H1 (cell line): ENCODE measurements around the gene CFAP92. TPM values are rescaled to one million over a fixed set of nuclear protein-coding genes. Genes with fewer than 3 reads are reported as not detected.

Source experiments
- CTCF ChIA-PET: fragments of 300-600 bp; sonication (Branson Sonifier 250); formaldehyde crosslinking; loops from one replicate; lab custom pipeline; 2021; ENCODE audit not compliant: partially characterized antibody; lab: Charles Lee
- POLR2A ChIA-PET: fragments of 300-600 bp; sonication (Branson Sonifier 250); formaldehyde crosslinking; loops from one replicate; lab custom pipeline; 2021; ENCODE audit warnings: inconsistent platforms; ENCODE audit not compliant: partially characterized antibody; lab: Charles Lee
- DNase-seq, 2 experiments: peaks; one replicate each; pipeline versions ENCODE4 v3.0.0 to v3.0.0-alpha.2; 2010 to 2022; ENCODE audit warnings: low spot score in 2 of 2, low read depth in 1 of 2, mixed read lengths in 1 of 2
- FAIRE-seq: peaks from 2 replicates; lab custom pipeline; 2011; peaks lifted over from hg19 to GRCh38; lab: Jason Lieb, UNC
- H2AFZ ChIP-seq: 2 replicates; pipeline ENCODE4 v1.8.1; 2012; ENCODE audit warnings: low read length, inconsistent platforms
- H2AK5ac ChIP-seq: 2 replicates; pipeline ENCODE4 v1.6.1; 2013; ENCODE audit warnings: low read depth, low read length
- H2BK120ac ChIP-seq: replicated peaks from 2 replicates; pipeline ENCODE3; 2013; ENCODE audit warnings: low read depth, low read length, inconsistent platforms
- H2BK12ac ChIP-seq: 2 replicates; pipeline ENCODE4 v1.6.1; 2013; ENCODE audit warnings: low read depth, low read length
- H2BK15ac ChIP-seq: 2 replicates; pipeline ENCODE4 v1.6.1; 2013; ENCODE audit warnings: low read length
- H2BK20ac ChIP-seq: 2 replicates; pipeline ENCODE4 v1.6.1; 2013; ENCODE audit warnings: low read length
- H2BK5ac ChIP-seq: 2 replicates; pipeline ENCODE4 v1.6.1; 2013; ENCODE audit warnings: low read depth, low read length
- H3K14ac ChIP-seq: 2 replicates; pipeline ENCODE4 v1.6.1; 2013; ENCODE audit warnings: inconsistent platforms; ENCODE audit not compliant: insufficient read length
- H3K18ac ChIP-seq: 2 replicates; pipeline ENCODE4 v1.6.1; 2013; ENCODE audit warnings: low read length; ENCODE audit errors: extremely low read depth
- H3K23ac ChIP-seq: 2 replicates; pipeline ENCODE4 v1.6.1; 2013; ENCODE audit warnings: inconsistent platforms; ENCODE audit not compliant: insufficient read length
- H3K23me2 ChIP-seq: 2 replicates; pipeline ENCODE4 v1.6.1; 2013; ENCODE audit warnings: low read depth, low read length
- H3K27ac ChIP-seq: 2 replicates; pipeline ENCODE4 v1.6.1; 2011; ENCODE audit warnings: low read depth, low read length, inconsistent platforms
- H3K27me3 ChIP-seq, 4 experiments: replicated peaks in 1 of 4; 1 replicate in 1 of 4; 2 replicates in 3 of 4; pipeline versions ENCODE4 v1.6.1 to v1.8.1; 2011 to 2013; ENCODE audit warnings: low read length in 3 of 4, mild to moderate bottlenecking in 3 of 4, inconsistent platforms in 2 of 4, mixed read lengths in 2 of 4, moderate library complexity in 1 of 4; ENCODE audit not compliant: control insufficient read depth in 3 of 4, insufficient read depth in 3 of 4; ENCODE audit errors: extremely low read depth in 1 of 4
- H3K36me3 ChIP-seq, 4 experiments: 2 replicates each; pipeline versions ENCODE4 v1.6.1 to v1.8.1; 2011 to 2013; ENCODE audit warnings: mild to moderate bottlenecking in 4 of 4, low read length in 3 of 4, moderate library complexity in 2 of 4, control low read depth in 1 of 4, inconsistent platforms in 1 of 4; ENCODE audit not compliant: insufficient read depth in 4 of 4, control insufficient read depth in 2 of 4
- H3K4ac ChIP-seq: replicated peaks from 2 replicates; pipeline ENCODE3; 2013; ENCODE audit warnings: low read length, low read depth, mixed read lengths, inconsistent platforms; ENCODE audit not compliant: insufficient read length
- H3K4me1 ChIP-seq, 4 experiments: replicated peaks in 1 of 4; 1 replicate in 1 of 4; 2 replicates in 3 of 4; pipeline versions ENCODE4 v1.6.1 to v1.8.1; 2011 to 2013; ENCODE audit warnings: low read length in 3 of 4, inconsistent platforms in 2 of 4, mixed read lengths in 1 of 4; ENCODE audit not compliant: insufficient read depth in 4 of 4, control insufficient read depth in 3 of 4
- H3K4me2 ChIP-seq, 2 experiments: 2 replicates each; pipeline versions ENCODE4 v1.6.1 to v1.8.1; 2011 to 2013; ENCODE audit warnings: low read depth in 2 of 2, low read length in 2 of 2, control low read depth in 1 of 2, inconsistent platforms in 1 of 2, mild to moderate bottlenecking in 1 of 2; ENCODE audit not compliant: insufficient read depth in 1 of 2
- H3K4me3 ChIP-seq, 4 experiments: fragments of 200-600, 300-600 bp in 1 of 4; sonication (generic), shearing (Covaris generic), sonication (Bioruptor Twin) in 1 of 4; 2 replicates each; pipeline versions ENCODE4 v1.5.1 to v1.8.1; 2011 to 2016; ENCODE audit warnings: low read length in 4 of 4, low read depth in 3 of 4, control low read depth in 2 of 4, inconsistent platforms in 2 of 4, mild to moderate bottlenecking in 2 of 4, mixed read lengths in 1 of 4, moderate library complexity in 1 of 4; ENCODE audit not compliant: insufficient read depth in 2 of 4; ENCODE audit errors: extremely low read depth in 1 of 4
- H3K56ac ChIP-seq: replicated peaks from 2 replicates; pipeline ENCODE3; 2013; ENCODE audit warnings: low read depth, mild to moderate bottlenecking, mixed read lengths, low read length, inconsistent platforms; ENCODE audit not compliant: insufficient read length
- H3K79me1 ChIP-seq: 2 replicates; pipeline ENCODE4 v1.6.1; 2013; ENCODE audit warnings: low read depth, low read length, control low read depth
- H3K79me2 ChIP-seq, 2 experiments: 2 replicates each; pipeline versions ENCODE4 v1.6.1 to v1.8.1; 2012 to 2013; ENCODE audit warnings: low read length in 2 of 2, mild to moderate bottlenecking in 2 of 2, inconsistent platforms in 1 of 2; ENCODE audit not compliant: insufficient read depth in 2 of 2, control insufficient read depth in 1 of 2
- H3K9ac ChIP-seq, 4 experiments: replicated peaks in 1 of 4; 1 replicate in 1 of 4; 2 replicates in 3 of 4; pipeline versions ENCODE4 v1.6.1 to v1.8.1; 2011 to 2013; ENCODE audit warnings: low read depth in 3 of 4, low read length in 3 of 4, control low read depth in 2 of 4, mild to moderate bottlenecking in 2 of 4, moderate library complexity in 2 of 4, inconsistent platforms in 1 of 4; ENCODE audit errors: extremely low read depth in 1 of 4
- H3K9me3 ChIP-seq, 2 experiments: 2 replicates each; pipeline versions ENCODE4 v1.6.1 to v1.8.1; 2012 to 2013; ENCODE audit warnings: mild to moderate bottlenecking in 2 of 2, moderate library complexity in 2 of 2, control low read depth in 1 of 2, inconsistent platforms in 1 of 2, low read depth in 1 of 2, low read length in 1 of 2, mixed read lengths in 1 of 2; ENCODE audit not compliant: insufficient read depth in 2 of 2
- H4K20me1 ChIP-seq, 2 experiments: replicated peaks in 1 of 2; 2 replicates each; pipeline versions ENCODE3 to v1.8.1; 2011 to 2013; ENCODE audit warnings: inconsistent platforms in 2 of 2, low read length in 2 of 2, mild to moderate bottlenecking in 1 of 2; ENCODE audit not compliant: insufficient read depth in 2 of 2, control insufficient read depth in 1 of 2
- H4K5ac ChIP-seq: 2 replicates; pipeline ENCODE4 v1.6.1; 2013; ENCODE audit warnings: low read length, low read depth, mixed read lengths, inconsistent platforms; ENCODE audit not compliant: insufficient read length
- H4K8ac ChIP-seq: 2 replicates; pipeline ENCODE4 v1.8.0; 2013; ENCODE audit warnings: mild to moderate bottlenecking, moderate library complexity, low read length, inconsistent platforms; ENCODE audit not compliant: insufficient read depth; ENCODE audit errors: extremely low read depth
- H4K91ac ChIP-seq: replicated peaks from 2 replicates; pipeline ENCODE3; 2013; ENCODE audit warnings: low read length, mixed read lengths, inconsistent platforms; ENCODE audit not compliant: insufficient read length
- BACH1 ChIP-seq: IDR thresholded peaks from 2 replicates; pipeline ENCODE4 v1.6.1; 2012; ENCODE audit warnings: low read length, improper control_type of control experiment
- BRCA1 ChIP-seq: IDR thresholded peaks from 2 replicates; pipeline ENCODE4 v1.6.1; 2012; ENCODE audit warnings: low read depth, low read length, improper control_type of control experiment
- CEBPB ChIP-seq: IDR thresholded peaks from 2 replicates; pipeline ENCODE4 v1.6.1; 2012; ENCODE audit warnings: low read depth, low read length
- EGR1 ChIP-seq: IDR thresholded peaks from 2 replicates; pipeline ENCODE4 v1.6.1; 2011; ENCODE audit warnings: low read depth, low read length, borderline replicate concordance
- JUN ChIP-seq: IDR thresholded peaks from 2 replicates; pipeline ENCODE4 v1.6.1; 2011; ENCODE audit warnings: low read depth, mild to moderate bottlenecking, improper control_type of control experiment, low read length
- SAP30 ChIP-seq: fragments of 300-600 bp; sonication (generic); IDR thresholded peaks from 2 replicates; pipeline ENCODE4 v1.7.1; 2012; ENCODE audit warnings: low read length, moderate library complexity, mild to moderate bottlenecking, inconsistent platforms; ENCODE audit not compliant: insufficient read depth, insufficient replicate concordance
- SP2 ChIP-seq: IDR thresholded peaks from 2 replicates; pipeline ENCODE4 v1.6.1; 2012; ENCODE audit warnings: mild to moderate bottlenecking, low read length, inconsistent platforms
- SRF ChIP-seq: IDR thresholded peaks from 2 replicates; pipeline ENCODE4 v1.6.1; 2011; ENCODE audit warnings: mild to moderate bottlenecking, low read depth, low read length, moderate library complexity
- TAF1 ChIP-seq: IDR thresholded peaks from 2 replicates; pipeline ENCODE4 v1.6.1; 2011; ENCODE audit warnings: mild to moderate bottlenecking, low read depth, low read length
- TAF7 ChIP-seq: optimal IDR thresholded peaks from 2 replicates; pipeline ENCODE3; 2011; ENCODE audit warnings: low read depth, mild to moderate bottlenecking, inconsistent platforms, low read length, moderate library complexity, borderline replicate concordance
- YY1 ChIP-seq: IDR thresholded peaks from 2 replicates; pipeline ENCODE4 v1.6.1; 2011; ENCODE audit warnings: low read depth, mild to moderate bottlenecking, low read length
- ZNF274 ChIP-seq: IDR thresholded peaks from 2 replicates; pipeline ENCODE4 v1.7.0; 2012; ENCODE audit warnings: low read length, borderline replicate concordance; ENCODE audit errors: extremely low read depth
- WGBS, 2 experiments: shearing (Covaris generic) in 1 of 2; methylation state at CpG; one replicate each; pipeline versions ENCODE4 v1.1.6 to v1.1.7; 2013 to 2015; ENCODE audit warnings: low lambda C conversion rate in 2 of 2, mixed read lengths in 2 of 2, inconsistent platforms in 1 of 2, low coverage in 1 of 2, missing lambda C conversion rate in 1 of 2; ENCODE audit not compliant: insufficient replicate concordance in 2 of 2, insufficient coverage in 1 of 2, insufficient read length in 1 of 2; ENCODE audit errors: extremely low coverage in 1 of 2, missing lambda C conversion rate in 1 of 2; 5-methylcytosine and 5-hydroxymethylcytosine counted together
- polyA plus RNA-seq, 7 experiments: library from polyadenylated mRNA; depleted of rRNA in 3 of 7; stranded (reverse) in 5 of 7; unstranded in 2 of 7; fragments of >200 nt in 5 of 7; fragments of 200-250 nt in 2 of 7; gene quantifications; 1 replicate in 5 of 7; 2 replicates in 1 of 7; 4 replicates in 1 of 7; pipeline versions ENCODE4 v1.2.1 to v1.2.3, GENCODE V29; 2011 to 2013; ENCODE audit warnings: missing spikeins in 2 of 7, mixed read lengths in 2 of 7
- total RNA-seq: library from RNA; stranded (reverse); fragmentation: NEBNext Ultra II Directional; extraction: Animal tissue kit (Norgen Biotek cat#: 25700); gene quantifications from 2 replicates; pipeline ENCODE4 v1.2.1, GENCODE V29; 2021

CFAP92 gene
- total and polyA plus RNA-seq, 2 of the 8 experiments (the other 6 are each of a cell fraction or from before 2014, with no cell fraction given): 0.77 to 2.0 TPM

DNA sequence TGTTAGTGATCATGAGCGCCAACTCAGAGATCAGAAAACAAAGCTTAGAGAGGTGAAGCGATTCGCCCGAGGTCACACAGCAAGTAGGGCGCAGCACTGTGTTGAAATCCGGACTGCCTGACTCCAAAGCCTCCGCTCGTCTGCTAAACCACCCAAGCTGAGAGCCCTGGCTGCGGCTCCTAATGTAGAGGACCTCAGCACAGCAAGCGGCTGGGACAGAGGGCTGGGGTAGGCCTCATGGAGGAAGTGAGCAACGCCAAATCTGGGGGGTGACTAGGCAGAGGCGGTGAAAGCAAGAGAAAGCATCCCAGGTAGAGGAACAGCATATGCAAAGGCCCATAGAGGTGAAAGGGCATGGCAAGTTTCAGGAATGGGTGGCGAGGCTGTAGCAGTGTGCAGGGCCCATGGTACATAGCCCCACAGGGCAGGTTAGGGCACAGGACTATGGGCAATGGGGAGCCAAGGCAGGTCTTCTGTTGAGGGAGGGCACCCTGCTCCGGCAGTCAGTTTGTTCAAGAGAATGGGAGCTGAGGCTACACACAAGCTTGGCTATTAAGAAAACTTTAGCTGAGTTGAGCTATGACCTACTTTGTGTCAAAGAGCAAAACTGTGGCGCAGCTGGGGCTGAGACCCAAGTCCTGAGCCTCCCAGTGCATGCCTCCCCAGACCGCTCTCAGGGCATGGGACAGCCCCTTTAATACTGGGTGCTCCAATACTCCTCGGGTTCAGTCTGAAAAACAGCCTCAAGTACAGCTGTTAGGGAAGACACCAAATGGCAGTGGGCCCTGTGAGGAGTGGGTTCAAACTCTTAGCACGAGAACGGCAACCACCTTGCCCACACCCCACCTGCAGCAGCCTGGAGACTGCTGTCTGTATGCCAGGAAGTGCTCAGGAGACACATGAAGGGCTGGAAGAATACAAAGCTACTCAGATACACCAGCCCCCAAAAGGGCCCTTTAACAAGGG lies 988 bp upstream of the CFAP92 start:
- no peak overlapping the region for H2BK12ac ChIP-seq
- no peaks in the 10 kb centered on the region for H4K20me1 ChIP-seq
- H2BK5ac ChIP-seq: no peak overlapping the region
- no peak overlapping the region for H3K18ac ChIP-seq
- H2AFZ ChIP-seq: 0 out of 2 replicates have a peak overlapping the region, but pooled peaks have one; percentile 30
- peaks cover 7 to 16% (median 10%) of the 10 kb centered on the region in 4 experiments for H3K4me1 ChIP-seq
- peak overlapping the region; percentile 90 to 94 for H3K4me2 ChIP-seq
- H3K79me2 ChIP-seq: no peaks in the 10 kb centered on the region
- peaks cover 3 to 23% (median 20%) of the 10 kb centered on the region in 4 experiments for H3K27me3 ChIP-seq
- peak overlapping the region in 1 of 4 experiments; percentile 62; a peak in 1 of 8 replicates for H3K4me3 ChIP-seq
- no peak overlapping the region for H4K5ac ChIP-seq
- H3K79me1 ChIP-seq: no peaks in the 10 kb centered on the region
- H3K23me2 ChIP-seq: peaks cover 8% of the 10 kb centered on the region; the same call in 1 of the 2 replicates
- no peak overlapping the region for H3K9ac ChIP-seq
- H3K14ac ChIP-seq: no peak overlapping the region
- H3K9me3 ChIP-seq: no peaks in the 10 kb centered on the region
- H2BK20ac ChIP-seq: no peak overlapping the region
- H2BK15ac ChIP-seq: peak overlapping the region; percentile 95; the same call in 1 of the 2 replicates
- no peak overlapping the region for H3K56ac ChIP-seq
- H2BK120ac ChIP-seq: peak overlapping the region; percentile 22
- no peak overlapping the region for H3K4ac ChIP-seq
- POLR2A ChIA-PET: interaction anchor here (0.7 to 1.9 kb wide), 6 partner anchors 7 to 199 kb away, joined by 3 to 5 read pairs (median 4); no protein-coding TSS in a partner anchor
- WGBS, 2 experiments: 85% methylated on average over 19 of the region's 19 CpGs; no CpG with 5 or more reads in 1 of the 2 experiments
- CTCF ChIA-PET: interaction anchor here (0.6 to 3.6 kb wide), 9 partner anchors 8 to 250 kb away, joined by 3 to 28 read pairs (median 6); no protein-coding TSS in a partner anchor
- no peak overlapping the region for H3K27ac ChIP-seq
- peak overlapping the region; percentile 58; the same call in 1 of the 2 replicates for H2AK5ac ChIP-seq
- H3K23ac ChIP-seq: no peak overlapping the region
- H4K91ac ChIP-seq: no peak overlapping the region
- FAIRE-seq (no peak), DNase-seq (no peak)
- no peaks in the 10 kb centered on the region for H3K36me3 ChIP-seq
- H4K8ac ChIP-seq: no peak overlapping the region
- no peak for TF ChIP-seq SP2
- TF ChIP-seq BRCA1: no peak
- no peak for TF ChIP-seq TAF7
- TF ChIP-seq YY1: no peak
- TF ChIP-seq BACH1: no peak
- TF ChIP-seq SRF: no peak
- no peak for TF ChIP-seq CEBPB
- no peak for TF ChIP-seq SAP30
- no peak for TF ChIP-seq ZNF274
- no peak for TF ChIP-seq TAF1
- TF ChIP-seq EGR1: no peak
- TF ChIP-seq JUN: no peak
